HG03442 (cell line): ENCODE results near the gene PSMC2.

Source experiments
- ATAC-seq: cut with Tn5 transposase; IDR thresholded peaks from one replicate; pipeline ENCODE4 v1.9.1; 2021; ENCODE audit warnings: mild to moderate bottlenecking, moderate library complexity; ENCODE audit not compliant: unreplicated experiment

Gene PSMC2

DNA sequence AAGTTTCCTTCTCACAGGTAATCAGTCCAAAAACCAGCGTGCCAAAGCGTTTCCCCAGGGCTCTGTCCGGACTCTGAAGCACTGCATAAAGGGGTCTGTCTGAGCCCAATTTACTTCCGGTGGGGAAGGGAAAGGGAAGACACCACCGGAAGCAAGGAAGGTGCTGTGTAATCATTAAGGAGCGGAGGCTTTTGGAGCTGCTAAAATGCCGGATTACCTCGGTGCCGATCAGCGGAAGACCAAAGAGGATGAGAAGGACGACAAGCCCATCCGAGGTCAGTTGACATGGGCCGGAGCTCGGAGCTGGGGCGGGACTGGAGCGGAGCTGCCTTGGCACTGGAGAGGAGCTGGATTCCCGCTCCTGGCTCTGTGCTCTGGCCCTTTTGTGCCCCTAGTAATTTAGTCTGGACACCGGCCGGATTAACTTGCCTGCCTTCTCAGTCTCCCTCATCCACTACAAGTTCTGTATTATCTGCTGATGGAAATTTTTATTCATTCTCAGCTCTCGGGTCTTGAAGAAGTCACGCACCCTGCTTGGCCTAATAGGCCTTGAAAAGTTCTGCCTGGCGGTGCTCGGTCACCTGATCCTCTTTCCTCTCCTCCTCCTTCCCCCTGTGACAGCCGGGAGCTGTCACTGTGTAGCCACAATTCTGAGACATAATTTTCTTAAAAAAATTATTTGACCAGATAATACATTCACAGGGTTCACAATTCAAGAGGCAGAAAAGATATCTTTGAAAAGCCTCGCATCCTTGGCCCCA is at the start of gene PSMC2:
Gene PSMC2 (plus strand): TSS at position 137 of the 761 bp plus-strand sequence. CDS start 69 bp downstream, at position 206.
- ATAC-seq: peak; percentile 70

DNA sequence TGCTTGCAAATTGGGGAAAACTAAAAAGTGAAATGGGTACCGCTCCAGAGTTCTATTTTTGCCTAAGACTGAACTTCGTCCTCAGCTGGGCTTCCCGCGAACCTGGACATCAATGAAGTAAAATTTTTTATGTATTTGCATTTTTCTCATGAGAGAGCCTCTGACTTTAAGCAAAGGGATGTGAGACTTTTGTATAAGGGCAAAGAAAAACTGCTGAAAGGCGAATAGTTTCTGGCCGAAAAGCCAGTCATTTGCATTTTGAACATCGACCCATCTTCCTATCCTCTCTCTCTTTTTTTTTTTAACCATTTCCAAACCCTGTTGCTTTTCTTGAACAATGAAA is 49.6 kb upstream of the PSMC2 start:
- no peak for ATAC-seq

DNA sequence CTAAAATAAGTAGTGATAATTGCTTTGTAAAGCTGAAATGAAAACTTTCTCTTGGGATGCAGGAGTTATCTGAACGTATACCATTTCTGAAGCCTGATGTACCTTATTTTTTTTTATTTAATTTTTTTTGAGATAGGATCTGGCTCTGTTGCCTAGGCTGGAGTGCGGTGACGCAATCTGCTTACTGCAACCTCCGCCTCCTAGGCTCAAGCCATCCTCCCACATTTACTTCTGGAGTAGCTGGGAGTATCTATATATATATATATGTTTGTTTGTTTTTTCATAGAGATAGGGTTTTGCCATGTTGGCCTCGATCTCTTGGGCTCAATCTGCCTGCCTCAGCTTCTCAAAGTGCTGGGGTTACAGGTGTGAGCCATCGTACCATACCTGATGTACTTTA is 47.8 kb upstream of the PSMC2 start:
- ATAC-seq: no peak

DNA sequence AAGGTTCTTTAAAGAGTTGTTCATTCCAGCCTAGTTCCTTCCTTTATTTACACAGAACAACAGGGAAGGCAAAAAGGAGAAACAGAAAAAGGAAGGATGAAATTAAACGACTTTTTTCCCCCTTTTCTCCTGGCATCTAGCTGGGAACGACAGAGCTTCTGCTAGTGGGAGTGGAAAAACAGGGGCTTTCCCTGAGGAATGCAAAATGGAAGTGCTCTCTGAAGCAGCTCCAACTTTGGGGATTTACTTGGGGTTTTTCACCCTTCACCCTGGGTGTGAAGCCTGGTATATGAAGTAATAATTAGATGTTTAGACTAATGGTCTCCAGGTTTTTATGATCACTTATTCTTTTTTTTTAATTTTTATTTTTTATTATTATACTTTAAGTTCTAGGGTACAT is 46.0 kb upstream of the PSMC2 start:
- ATAC-seq: no peak

DNA sequence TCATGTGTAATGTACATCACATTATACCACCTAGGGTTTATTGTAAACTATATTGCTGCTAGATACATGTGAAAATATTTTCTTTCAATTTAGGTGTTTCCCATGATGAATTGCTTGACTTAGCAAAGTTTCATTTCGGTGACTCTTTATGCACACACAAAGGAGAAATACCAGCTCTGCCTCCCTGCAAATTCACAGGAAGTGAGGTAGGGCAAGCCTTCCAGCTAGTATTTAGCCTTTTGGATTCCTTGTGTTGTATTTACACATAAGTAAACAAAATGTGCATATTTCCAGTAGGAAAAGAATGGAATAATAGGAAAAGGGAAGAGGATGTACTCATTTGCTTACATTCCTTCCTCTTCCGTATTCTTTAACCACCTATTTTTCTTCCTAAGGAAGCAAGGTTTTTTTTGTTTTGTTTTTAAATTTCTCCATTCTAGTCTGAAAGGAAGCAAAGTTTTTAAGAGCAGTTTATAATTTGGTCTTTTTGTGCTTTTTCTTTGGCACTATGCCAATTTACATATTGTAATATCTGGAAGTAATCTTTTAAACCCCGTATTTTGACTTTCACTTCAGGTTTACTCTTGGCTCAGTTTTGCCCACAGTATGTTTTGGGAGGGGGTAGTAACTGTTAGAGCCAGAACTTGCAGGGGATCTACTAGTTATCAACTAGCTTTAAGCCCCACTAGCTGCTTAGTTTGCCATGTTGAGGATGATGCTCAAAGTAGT is 39.8 kb upstream of the PSMC2 start:
- ATAC-seq: no peak

DNA sequence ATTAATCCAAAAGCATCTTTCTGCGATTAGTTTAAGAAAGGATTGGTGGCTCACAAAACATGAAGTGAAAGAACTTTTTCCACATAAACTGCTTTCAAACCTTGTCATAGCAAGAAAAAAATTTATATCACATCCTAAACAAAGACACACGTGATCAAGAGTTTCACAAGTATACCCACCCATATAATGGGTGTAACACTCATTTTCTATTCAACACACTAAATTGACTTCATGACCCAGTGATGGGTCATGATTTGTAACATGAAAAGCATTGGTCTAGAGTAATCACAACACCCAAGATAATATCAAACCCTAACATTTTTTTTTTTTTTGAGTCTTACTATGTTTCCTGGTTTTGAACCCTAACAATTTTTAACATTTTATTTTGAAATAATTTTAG is 32.6 kb upstream of the PSMC2 start:
- no peak for ATAC-seq

DNA sequence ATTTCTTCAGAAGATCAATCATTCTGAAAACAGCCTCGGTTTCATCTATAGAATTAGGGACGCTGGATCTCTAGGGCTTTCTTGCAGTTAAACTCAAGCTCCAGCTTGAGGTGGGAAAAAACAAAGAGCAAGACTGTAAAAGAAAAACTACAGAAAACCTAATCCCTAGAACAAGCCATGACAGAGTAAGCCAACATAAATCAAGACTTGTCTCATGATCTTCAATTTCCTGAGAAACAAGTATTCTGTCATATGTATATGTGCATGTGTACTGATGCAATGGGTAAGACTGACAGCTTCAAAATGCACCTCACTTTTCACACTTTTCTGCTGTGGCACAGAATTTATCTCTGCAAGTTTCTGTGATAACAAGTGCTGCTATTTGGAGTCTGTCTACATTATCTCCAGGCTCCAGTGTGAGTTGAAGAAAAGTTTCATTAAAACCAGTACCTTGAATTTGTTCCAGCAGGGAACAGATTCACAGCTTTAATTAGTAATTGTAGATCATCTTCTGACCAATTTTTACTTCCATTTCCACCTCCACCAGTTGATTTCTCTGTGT is 31.0 kb upstream of the PSMC2 start:
- ATAC-seq: no peak

DNA sequence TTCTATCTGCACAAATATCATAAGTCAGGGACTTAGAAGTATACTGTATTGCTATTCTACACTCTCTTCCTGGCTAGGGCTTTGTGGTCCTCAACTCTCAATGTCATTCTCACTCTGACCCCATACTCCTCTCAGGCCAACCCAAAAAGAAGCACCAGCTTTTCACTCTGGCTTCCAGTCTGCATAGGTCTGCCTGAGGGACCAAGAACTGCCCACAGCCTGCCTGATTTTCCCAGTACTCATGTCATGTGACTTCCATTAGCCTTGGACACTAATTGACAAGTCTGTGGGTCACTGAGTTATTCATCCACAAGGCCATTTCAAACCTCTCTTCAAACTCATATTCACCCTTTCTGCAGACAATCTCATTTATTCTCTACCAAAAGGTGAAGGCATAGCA is 30.4 kb upstream of the PSMC2 start:
- no peak for ATAC-seq

DNA sequence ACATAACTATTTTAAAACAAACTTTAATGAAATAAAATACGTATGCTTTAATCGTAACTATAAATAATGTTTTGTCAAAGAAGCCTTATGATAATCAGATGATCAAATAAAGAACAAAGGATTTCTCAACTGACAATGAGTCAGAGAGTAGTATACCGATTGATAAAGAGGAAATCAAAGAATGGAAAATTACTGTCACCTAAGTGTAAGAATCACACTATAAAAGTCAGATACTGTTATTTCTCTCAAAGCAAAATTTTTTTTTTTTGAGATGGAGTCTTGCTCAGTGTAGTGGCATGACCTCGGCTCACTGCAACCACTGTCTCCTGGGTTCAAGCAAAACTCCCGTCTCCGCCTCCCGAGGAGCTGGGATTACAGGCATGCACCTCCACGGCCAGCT is 21.7 kb upstream of the PSMC2 start:
- no peak for ATAC-seq

DNA sequence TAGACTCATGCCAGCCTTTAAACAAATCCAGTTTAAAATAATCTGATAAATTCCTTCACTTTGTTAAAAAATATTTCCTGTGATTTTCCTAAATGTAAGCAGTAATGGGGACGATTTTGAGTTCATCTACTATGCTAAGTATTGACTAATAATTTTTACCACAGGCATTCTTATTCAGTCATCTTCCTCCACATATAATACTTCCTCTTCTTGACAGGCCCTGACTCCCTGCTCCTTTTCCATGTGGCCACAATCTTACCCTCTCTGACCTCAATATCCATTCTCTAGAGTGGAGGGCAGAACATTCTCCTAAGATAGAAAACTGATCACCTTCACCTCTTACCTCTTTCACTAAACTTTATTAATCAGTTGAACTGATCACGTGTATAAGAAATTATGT is 10.7 kb upstream of the PSMC2 start:
- no peak for ATAC-seq

DNA sequence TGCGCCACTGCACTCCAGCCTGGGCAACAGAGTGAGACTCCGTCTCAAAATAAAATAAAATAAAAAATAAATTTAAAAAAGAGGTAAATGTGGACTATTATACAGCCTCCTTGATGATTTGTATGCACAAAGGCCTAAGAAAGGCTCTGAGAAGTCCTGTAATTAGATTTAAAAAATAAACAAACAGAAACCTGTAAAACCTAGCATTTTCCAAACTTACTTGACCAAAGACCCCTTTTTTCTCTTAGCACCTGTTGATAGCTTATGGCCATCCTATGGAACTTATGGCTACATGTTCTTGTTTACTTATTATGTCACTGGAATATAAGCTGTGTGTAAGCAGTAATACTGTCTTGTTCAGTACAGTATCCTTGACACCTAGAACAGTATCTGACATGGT is 8.6 kb upstream of the PSMC2 start:
- no peak for ATAC-seq

DNA sequence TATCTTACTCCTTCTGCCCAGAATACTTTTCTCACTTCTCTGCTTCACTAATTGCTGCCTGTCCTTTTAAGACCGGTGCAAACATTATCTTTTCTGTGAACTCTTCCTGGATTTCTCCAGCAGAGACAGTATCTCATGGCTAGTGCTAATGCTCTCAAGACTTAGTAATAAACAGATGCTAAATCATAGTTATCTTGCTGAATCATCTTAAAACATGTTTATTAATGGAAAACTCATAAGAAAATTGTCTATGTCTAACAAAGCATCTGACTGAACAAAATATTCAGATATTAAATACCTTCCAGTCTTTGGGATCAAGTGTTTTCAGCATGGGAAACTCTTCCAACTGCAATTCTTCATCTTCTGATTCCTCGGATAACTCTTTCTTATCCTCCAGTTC is 6.0 kb upstream of the PSMC2 start:
- no peak for ATAC-seq

DNA sequence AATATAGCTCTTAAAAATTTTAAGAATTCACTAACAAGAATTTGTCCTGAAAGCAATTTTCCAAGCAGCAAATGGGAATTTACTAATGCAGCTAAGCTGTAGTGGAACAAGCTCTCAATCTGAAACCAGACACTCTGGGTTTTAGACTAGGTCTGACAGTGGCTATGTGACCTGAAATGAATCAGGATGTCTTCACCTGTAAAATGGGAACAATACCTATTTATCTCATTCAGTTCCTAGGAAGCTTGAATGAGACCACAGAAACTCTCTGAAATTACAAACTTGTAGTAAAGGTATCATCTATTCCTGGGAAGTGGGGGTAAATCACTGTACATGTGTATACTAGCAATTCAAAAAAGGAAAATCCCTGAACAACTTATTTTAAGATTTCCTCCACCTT is 4.1 kb upstream of the PSMC2 start:
- no peak for ATAC-seq

DNA sequence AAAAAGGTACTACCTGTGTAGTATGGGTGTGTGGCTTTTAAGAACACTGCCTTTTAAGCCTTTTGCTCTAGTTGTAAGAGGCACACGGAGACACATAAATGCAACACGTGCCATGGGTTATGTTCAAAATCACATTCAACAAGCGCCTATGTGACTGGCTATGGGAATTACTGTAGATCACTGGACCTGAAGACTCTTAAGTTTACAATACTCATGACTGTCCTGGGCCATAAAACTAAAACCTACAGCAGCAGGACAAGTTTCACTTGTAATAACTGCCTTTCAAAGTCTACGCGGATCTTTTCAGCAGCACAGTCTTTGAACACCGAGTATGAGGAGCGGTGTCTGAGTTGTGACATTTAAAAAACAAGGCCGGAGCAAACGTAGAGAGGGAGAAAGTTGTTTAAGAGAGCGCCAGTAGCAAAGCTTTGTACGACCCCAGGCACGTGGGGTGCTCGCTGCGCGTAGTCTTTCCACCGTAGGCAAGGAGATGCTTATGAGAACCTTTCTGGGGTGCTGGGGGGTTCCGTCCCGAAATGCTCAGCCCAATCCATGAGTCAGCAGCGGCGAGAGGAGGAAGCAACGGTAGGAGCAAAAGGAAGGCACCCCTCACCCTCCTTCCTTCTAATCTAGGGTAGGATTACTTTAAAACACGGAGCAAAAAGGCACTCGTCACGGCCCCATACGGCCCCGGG is 3.5 kb upstream of the PSMC2 start:
- ATAC-seq: peak; percentile 3

DNA sequence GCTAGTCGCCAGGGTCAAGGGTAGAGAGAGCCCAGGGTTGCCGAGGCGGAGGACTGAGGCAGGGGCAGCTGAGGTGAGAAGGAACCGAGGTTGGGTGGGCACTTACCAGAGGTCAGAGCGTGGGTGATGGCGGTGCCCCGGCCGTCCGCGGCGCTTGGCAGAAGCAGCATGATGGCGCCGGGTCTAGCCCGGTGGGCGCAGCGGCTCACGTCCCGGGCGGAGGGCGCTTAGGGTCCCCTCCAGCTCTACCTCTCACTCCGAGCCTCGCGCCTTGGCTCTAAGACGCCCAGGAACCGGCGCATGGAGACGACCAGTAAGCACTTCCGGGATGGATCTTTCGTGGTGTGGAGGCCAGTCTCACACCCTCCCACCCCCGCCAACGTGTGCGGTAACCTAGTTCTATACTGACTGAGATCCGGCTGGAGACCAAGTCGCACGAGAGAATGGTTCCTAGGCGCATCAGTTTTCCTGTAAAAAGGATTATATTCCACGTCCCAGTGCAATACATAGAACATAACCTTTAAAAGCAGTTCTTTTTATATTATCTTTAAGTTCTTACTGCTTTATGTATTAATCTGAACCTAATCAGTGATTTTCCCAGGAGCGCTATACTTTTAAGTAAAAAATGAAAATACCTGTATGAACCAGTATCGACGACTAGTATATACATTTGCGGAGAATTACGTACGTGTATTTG is 2.8 kb upstream of the PSMC2 start, which contains the start of gene DNAJC2:
Gene DNAJC2 (minus strand): TSS at position 315 of the 697 bp plus-strand sequence. CDS start 145 bp downstream, at position 170.
- ATAC-seq: peak; percentile 78

DNA sequence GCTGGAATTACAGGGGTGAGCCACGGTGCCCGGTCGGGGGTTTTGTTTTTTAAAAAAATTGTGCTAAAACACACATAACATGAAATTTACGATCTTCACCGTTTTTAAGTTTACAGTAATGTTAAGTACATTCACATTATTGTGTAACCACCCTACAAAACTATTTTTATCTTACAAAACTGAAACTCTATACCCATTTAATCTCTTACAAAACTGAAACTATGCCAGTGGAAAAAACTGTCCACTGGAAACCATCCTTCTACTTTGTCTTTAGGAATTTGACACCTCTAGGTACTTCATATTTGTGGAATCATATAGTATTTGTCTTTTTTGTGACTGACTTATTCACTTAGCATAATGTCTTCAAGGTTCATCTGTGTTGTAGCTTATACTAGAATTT is 1.0 kb upstream of the PSMC2 start:
- no peak for ATAC-seq

DNA sequence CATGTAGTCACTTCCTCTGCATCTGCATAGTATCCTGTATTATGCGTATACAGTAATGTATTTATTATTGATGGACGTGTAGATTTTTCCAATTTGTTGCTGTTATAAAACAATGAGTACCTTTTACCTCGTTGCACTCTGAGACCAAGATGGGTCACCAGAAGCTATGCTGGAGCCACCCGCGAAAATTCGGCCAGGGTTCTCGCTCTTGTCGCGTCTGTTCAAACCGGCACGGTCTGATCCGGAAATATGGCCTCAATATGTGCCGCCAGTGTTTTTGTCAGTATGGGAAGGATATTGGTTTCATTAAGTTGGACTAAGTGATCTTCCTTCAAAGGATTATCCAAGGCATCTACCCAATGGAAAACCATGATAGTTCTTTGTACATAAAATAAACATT is 1.0 kb downstream of the PSMC2 start:
- no peak for ATAC-seq

DNA sequence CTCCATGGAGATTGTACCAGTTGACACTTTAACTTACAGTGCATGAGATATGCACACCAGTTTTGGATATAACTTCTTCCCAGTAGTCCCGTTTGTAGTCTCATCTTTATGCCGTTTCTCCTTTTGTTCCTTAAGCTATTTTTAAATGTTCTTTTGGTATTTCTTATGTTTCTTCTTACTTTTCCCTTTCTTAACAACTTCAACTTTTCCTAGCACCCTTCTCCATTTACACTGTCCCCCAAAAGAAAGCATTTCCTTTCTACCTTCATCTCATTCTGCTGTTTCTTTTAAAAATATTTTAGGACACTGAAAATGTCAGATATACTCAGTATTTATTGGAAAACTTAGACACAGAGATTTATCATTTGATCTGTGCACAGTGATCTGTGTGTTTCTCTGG is 1.5 kb downstream of the PSMC2 start:
- no peak for ATAC-seq

DNA sequence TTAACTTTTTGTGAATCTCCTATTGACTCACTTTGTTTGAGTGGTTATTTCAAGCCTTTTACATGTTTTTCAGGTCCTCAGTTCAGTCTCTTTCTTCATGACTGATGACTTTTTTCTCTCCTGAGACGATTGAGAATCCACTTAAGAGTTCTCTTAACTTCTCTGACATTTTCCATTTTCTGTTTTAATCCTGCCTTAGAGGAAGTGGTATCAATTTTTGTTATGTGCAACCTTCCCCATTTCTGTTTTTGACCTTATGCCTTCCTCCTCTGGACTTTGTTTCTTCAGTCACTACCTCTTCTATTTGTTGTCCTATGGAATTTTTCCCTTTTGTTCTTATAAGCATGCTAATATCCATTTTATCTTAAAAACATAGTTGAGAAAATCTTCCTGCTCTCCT is 2.4 kb downstream of the PSMC2 start:
- ATAC-seq: no peak

DNA sequence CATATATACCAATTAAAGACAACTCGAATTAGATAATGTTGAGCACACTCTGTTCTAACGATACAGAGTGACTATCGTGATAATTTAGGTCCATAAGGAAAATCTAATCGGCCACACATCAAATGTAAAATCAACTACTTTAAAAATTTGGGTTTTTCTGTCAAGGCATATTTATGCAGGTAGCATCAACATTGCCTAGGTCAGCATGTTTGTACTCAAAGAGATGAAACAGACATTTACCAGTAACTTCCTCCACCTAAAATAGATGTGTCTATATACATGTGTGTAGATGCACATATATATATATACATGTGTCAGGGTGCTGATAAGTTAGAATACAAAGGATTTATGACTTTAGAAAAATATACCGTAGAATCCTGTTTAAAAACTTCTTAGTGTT is 22.0 kb downstream of the PSMC2 start:
- ATAC-seq: no peak
